SKM-1 treated with dmso at 0.1 percent for 144 hours (cell line): ENCODE results near the gene LBR.

Experiments
- DNase-seq: peaks from one replicate; lab custom pipeline; 2025; ENCODE audit not compliant: unreplicated experiment; lab: John Stamatoyannopoulos, UW

The LBR gene

GRCh38 chr1:225464851-225465792, 37.3 kb upstream of the LBR start:
- no peak for DNase-seq

DNA sequence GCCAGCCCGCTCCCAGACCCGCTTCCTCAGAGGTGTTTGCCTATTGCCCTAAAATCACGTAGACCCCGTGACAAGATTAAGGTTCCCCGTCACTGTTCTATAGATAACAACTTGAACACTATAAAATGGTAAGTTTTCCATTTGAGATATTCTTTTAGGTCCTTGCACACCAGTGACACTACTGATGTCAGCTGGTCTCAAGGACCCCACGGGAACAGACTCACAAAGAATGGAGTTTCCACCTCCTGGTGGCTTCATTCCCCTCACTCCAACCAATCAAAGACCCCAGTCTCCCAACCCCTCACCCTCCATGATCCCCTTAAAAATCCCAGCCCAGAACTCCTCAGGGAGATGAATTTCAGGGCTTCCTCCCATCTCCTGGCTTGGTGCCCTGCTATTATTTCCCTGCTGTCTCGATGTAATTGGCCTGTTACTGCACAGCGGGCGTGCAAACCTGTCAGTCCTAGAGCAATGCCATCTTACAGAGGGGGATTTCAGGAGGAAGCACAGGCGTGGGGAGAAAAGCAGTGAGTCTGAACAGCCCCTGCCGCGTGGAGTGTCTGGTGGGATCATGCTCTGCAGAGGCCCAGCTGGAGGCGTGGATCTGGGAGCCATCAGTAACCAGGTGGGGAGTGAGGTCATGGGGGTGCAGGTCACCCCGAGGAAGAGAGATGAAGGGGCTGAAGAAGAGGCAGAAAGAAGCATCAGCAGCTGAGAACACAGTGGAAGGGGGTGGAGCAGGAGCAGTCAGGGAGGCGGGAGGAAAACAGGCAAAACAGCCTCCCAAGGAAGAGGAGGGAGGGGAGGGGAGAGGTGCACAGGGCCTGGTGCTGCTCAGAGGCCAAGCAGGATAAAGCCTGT, 35.1 kb upstream of the LBR start:
- no peak for DNase-seq

- DNase-seq = no peak
Measured at GRCh38 chr1:225462429-225462713, 34.5 kb upstream of the LBR start.

- no peak for DNase-seq
Measured at GRCh38 chr1:225461533-225462428, 33.9 kb upstream of the LBR start.

DNA sequence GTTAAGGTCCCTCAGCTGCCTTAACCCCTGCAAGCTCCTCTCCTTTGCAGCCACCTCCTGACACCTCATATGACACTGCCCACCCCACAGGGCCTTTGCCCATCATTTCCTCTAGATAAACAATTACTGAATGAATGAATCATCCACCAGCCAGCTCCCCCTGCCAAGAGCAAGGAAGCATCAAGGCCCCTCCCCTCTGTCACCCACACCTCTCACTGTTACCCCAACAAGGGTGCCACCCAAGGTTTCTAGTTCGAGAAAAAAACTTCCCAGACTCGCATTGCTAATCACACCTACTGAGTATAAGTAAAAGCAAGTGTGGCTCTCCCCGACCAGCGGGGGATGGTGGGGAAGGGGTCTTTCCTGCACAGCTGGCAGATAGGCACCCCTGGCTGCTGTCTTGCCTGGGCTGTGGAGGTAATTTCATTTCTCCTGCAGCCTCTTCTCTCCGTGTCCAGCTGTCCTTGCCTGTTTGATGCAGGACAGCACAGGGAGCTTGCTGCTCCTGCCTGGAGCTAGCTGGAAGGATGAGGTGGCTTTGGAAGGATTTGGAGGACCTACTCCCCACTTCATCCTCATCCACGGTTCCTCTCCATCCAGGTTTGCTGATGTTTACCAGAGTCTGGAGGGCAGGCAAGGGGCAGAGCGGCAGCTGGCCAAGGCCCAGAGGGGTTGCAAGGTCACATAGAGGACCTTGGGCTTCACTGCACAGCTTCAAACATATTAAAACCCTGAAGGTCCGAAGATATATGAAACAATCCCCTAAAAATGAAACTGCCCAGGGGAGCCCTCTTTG, 33.1 kb upstream of the LBR start:
- no peak for DNase-seq

DNA sequence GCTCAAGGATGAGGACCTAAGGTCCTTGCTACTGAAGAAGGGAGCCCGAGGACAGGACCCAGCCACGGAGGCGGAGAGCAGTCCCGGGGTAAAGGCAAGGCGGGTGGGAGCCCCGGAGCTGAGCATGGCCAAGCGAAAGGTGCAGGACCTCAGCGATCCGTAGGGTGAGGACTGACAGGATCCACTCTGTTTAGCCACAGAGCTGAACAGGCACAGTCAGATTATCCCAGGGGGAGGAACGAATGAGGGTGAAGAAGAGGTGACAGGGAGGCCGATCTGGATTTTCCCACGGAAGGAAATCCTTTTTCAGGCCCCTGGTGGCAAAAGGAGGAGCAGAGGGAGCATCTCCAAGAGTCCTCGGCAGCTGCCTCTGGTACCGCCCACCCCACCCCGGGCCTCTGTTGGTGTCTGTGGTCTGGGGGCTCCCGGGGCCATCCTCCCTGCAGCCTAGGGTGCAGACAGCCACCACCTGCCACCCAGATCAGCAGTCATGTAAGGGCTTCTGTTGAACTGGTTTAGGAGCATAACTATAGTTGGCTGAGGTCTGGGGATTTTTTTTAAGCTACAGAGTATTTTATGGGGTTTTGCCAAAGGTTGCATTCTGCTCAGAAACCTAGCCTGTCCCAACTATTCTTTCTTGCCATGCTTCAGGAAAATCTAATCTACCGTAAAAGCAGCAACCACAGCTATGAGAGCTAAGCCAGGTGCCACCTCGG, 32.3 kb upstream of the LBR start:
- no peak for DNase-seq

DNA sequence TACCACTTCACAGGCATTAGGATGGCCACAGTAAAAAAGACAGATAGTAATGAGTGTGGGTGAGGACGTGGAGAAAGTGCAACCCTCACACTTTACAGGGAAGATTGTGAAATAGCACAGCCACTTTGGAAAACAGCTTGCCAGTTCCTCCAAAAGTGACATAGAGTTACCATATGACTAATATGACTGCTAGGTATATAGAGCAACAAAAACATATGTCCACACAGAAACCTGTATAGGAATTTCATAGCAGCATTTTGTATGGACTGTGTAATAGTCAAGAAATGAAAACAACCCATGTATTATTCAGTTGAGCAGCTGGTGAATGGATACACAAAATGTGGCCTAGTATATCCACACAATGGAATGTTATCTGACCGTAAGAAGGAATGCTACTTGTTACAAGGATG, 30.4 kb upstream of the LBR start:
- peak; percentile 72 for DNase-seq

GRCh38 chr1:225454733-225455132, 26.9 kb upstream of the LBR start:
- no peak for DNase-seq

DNA sequence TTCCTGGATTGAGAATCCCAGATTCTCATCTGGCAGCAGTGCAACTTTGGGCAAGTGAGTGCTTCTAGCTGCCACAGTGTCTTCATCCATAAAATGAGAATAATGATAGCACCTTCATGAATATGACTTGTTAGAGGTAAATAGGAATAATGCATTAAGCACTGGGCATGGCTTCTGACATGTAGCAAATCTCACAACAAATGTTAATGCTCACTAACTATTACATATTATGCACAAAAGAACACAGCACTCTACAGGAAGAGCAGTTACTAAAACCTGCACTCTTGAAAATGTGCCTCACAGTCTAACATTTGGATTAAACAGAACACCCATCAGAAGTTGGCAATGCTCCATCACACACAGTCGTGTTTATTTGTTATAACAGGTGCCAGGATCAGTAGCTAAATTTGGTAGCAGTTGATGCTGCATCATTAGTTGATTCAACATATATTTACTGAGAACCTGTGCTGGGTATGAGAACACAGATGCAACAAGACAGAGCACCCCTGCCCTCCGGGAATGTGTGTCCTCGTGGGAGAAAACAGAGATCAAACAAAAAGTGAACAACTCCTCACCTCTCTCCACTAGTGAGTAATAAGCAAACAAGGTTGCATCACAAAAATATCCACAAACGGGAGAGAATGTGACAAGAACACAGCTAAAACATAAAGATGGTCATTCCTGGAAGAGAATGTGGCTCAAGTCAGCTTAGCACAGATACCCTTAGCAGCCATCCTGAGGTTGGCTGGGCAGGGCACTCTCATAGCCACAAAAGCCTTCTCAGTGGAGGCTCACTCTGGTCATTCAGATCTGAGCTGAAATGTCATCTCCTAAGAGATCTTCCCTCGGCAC, 26.2 kb upstream of the LBR start:
- no peak for DNase-seq

- no peak for DNase-seq
Measured at GRCh38 chr1:225451840-225452515, 24.1 kb upstream of the LBR start.

DNA sequence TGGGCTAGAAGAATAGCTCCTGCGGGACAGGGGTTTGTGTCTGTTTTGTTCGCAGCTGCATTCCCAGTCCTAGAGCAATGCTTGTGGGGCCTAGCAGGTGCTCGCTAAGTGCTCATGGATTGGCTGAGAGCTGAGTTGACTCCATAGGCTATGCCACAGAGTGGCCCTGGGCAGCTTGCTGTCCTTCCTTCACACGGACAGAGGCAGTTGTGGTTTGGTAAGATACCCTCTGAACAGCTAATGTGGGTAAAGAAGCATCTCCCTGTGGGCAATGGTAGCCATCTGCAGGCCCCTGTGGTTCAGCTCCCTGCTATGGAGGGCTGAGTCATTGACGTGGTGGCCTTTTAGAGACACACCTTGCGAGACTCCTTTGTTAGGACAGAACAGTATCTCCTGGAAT, 23.5 kb upstream of the LBR start:
- no peak for DNase-seq

GRCh38 chr1:225450491-225451191, 22.8 kb upstream of the LBR start:
- no peak for DNase-seq

- no peak for DNase-seq
Measured at GRCh38 chr1:225449774-225450173, 21.9 kb upstream of the LBR start.

GRCh38 chr1:225449261-225449660, 21.4 kb upstream of the LBR start:
- DNase-seq = no peak

- DNase-seq = no peak
Measured at GRCh38 chr1:225448146-225448805, 20.4 kb upstream of the LBR start.

DNA sequence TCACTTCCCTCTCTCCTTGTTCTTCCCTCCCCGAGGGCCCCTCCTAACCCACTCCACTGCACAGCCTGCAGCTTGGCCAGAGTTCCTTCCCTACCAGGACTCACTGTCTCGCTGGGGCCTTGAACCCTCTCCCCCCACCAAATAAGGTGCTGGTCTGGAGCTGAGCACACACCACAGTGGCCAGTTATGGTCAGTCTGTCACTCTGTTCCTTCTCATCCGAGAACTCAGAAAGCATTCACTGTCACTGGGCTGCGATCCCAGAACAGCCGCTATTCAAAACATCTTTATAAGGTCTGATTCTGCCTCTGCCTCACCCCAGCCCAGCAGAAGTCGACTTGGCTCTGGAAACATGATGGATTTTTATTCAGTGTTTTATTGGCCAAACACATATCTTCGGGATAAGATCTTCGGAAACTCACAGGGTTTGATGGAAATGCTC, 19.8 kb upstream of the LBR start:
- DNase-seq = no peak

DNA sequence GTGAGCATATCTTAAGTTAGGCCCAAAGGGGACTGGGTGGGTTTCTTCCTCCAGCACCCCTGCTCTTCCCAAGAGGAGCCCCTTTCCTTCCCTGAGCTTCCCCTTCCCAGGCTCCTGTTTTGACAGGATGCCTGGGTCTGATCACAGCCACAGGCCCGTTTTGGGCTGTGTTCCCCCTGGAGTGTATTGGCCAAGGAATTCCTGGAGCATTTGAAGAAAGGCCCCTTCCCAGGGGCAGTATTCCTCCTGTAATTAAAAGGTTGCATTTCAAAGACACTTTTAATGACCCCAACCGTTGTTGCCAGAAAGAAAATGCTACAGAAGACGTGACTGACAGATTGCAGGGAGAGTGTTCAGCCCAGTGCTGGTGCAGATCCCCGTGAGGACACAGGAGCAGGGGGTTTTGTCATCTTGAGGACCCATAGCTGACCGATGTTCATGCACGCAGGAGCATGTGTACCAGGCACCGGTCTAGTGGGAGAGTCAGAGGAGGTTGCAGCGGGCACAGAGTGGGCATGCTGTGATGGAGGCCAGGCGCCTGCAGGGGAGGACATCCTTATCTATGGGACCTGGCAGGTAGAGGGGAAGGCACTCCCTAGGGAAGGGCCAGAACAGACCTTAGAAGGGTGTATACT, 19.3 kb upstream of the LBR start:
- DNase-seq = no peak
